Glutamatergic neuron (in vitro differentiated cells): ENCODE measurements around the gene FXYD7. TPM values are rescaled to one million over a fixed set of nuclear protein-coding genes. Genes with fewer than 3 reads are reported as not detected.

Experiments used
- DNase-seq: peaks from one replicate; pipeline ENCODE4 v3.0.0; 2022
- H3K27ac Mint-ChIP-seq: one replicate; pipeline ENCODE4 v1.8.0; 2020; ENCODE audit warnings: mild to moderate bottlenecking, mixed read lengths, inconsistent platforms; ENCODE audit not compliant: unreplicated experiment
- H3K27me3 Mint-ChIP-seq: one replicate; pipeline ENCODE4 v1.8.0; 2020; ENCODE audit warnings: mild to moderate bottlenecking, moderate library complexity, mixed read lengths, inconsistent platforms; ENCODE audit not compliant: unreplicated experiment
- H3K36me3 Mint-ChIP-seq: one replicate; pipeline ENCODE4 v1.8.0; 2020; ENCODE audit warnings: mild to moderate bottlenecking, mixed read lengths, inconsistent platforms; ENCODE audit not compliant: unreplicated experiment
- H3K4me1 Mint-ChIP-seq: one replicate; pipeline ENCODE4 v1.8.0; 2020; ENCODE audit warnings: mild to moderate bottlenecking, low read depth, mixed read lengths, inconsistent platforms; ENCODE audit not compliant: unreplicated experiment
- H3K4me3 Mint-ChIP-seq: one replicate; pipeline ENCODE4 v1.8.0; 2020; ENCODE audit warnings: mild to moderate bottlenecking, mixed read lengths, inconsistent platforms; ENCODE audit not compliant: unreplicated experiment
- H3K9me3 Mint-ChIP-seq: one replicate; pipeline ENCODE4 v1.8.0; 2020; ENCODE audit warnings: mild to moderate bottlenecking, moderate library complexity, mixed read lengths, inconsistent platforms; ENCODE audit not compliant: unreplicated experiment
- CTCF ChIP-seq: fragments of 200-600 bp; sonication (generic); IDR thresholded peaks from one replicate; pipeline ENCODE4 v1.5.0; 2021; ENCODE audit not compliant: partially characterized antibody, unreplicated experiment
- total RNA-seq: library from RNA; stranded (reverse); fragmentation: NEBNext Ultra II Directional; extraction: Animal tissue kit (Norgen Biotek cat#: 25700); gene quantifications from one replicate; pipeline ENCODE4 v1.2.1, GENCODE V29; 2021; ENCODE audit not compliant: unreplicated experiment

Gene FXYD7
- total RNA-seq, 1 donor from 2014 or later: 22.3 TPM

- DNase-seq: no peak
- H3K27ac Mint-ChIP-seq: peak within 1 kb of the TSS; percentile 62
- no peak for TF ChIP-seq CTCF
- H3K27me3 Mint-ChIP-seq: peaks cover 14% of the 10 kb centered on the region
- H3K4me3 Mint-ChIP-seq: peak within 1 kb of the TSS; percentile 57
- H3K9me3 Mint-ChIP-seq: peaks cover 10% of the 10 kb centered on the region
- peaks cover 6% of the 10 kb centered on the region for H3K36me3 Mint-ChIP-seq
- H3K4me1 Mint-ChIP-seq: peaks cover 28% of the 10 kb centered on the region
Observed at GRCh38 chr19:35138305-35138892, 4.7 kb upstream of the FXYD7 start, which contains the start of gene FXYD1. FXYD1 (plus strand) TSS chr19:35138824; CDS start chr19:35140080, 1,256 bp downstream.

- peaks cover 22% of the 10 kb centered on the region for H3K27me3 Mint-ChIP-seq
Observed at GRCh38 chr19:35140207-35140961, 2.7 kb upstream of the FXYD7 start.

DNA sequence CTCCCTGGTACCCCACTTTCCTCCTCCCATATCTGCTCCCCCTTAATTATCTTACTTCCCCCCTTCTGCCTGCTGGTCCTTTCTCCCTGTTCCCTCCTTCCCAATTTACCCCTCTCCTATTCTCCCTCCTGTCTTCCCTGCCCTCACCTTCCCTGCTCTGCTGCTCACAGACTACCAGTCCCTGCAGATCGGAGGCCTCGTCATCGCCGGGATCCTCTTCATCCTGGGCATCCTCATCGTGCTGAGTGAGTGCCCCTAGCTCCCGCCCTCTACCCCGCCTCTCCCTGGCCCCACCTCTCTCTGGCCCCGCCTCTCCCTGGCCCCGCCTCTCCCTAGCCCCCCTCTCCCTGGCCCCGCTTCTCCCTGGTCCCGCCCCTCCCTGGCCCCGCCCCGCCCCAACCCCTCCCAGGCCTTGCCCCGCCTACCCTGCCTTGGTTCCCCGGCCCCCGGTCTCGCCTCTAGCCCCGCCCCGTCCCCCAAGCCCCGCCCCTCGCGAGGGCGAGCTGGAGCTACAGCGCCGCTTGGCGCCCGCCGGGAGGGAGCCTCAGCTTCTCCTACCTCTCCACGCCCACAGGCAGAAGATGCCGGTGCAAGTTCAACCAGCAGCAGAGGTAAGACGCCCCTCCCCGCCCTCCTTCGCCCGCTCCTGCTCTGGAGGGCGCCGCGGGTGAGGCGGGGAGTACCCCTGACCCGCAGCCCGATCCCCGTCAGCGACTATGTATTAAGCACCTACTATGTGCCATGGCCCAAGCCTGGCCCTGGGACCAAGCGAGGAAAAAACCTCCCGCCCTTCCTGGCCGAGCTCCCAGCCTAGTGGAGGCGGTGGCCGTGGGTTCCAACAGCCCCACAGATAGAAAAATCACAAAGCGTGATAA, 1.9 kb upstream of the FXYD7 start:
- Mint-ChIP-seq H3K27me3 (peaks cover 19% of the 10 kb centered on the region), H3K4me1 (peaks cover 31% of the 10 kb centered on the region), H3K27ac (peak overlapping the region; percentile 5), H3K4me3 (peak overlapping the region; percentile 75), H3K9me3 (peaks cover 6% of the 10 kb centered on the region), H3K36me3 (no peaks in the 10 kb centered on the region)
- DNase-seq: peak; percentile 97
- TF ChIP-seq CTCF: no peak

More at GRCh38 chr19:35140207-35140961, 2.7 kb upstream of the FXYD7 start:
- H3K9me3 Mint-ChIP-seq: peaks cover 8% of the 10 kb centered on the region
- TF ChIP-seq CTCF: no peak
- H3K27ac Mint-ChIP-seq: peak overlapping the region; percentile 5
- H3K36me3 Mint-ChIP-seq: no peaks in the 10 kb centered on the region
- H3K4me1 Mint-ChIP-seq: peaks cover 33% of the 10 kb centered on the region
- DNase-seq: no peak
- peak overlapping the region; percentile 50 for H3K4me3 Mint-ChIP-seq

DNA sequence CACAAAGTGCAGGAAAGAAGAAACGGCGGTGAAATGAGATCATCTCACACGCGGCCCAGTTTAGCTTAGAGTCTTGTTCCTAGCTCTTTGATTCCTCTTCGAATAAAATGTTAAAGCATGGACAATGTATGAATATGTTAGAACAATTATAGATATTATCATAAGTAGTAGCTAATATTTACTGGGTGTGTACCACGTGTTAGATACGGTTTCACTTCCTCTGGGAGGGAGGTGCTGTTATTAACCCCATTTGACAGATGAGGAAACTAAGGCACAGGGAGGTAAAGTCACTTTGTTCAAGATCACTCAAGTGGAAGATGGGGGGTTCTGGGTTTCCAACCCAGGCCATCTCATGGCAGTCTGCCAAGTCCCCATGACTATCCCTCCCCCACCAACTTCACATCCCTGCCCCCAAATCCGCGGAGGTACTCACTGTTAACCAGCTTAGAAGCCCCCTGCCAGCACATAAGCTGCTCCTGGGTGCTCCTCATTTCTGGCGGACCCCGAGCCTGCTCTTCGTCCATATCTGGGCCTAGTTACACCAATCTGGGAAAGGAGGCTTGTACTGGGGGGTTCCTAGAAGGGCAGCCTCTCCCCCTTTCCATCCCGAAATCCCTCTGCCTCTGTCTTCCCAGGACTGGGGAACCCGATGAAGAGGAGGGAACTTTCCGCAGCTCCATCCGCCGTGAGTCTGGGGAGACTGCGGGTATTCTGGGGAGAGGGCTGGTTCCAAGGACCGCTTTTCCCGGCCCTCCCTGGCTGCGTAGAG, 1.0 kb upstream of the FXYD7 start:
- H3K4me1 Mint-ChIP-seq: peaks cover 31% of the 10 kb centered on the region
- peaks cover 6% of the 10 kb centered on the region for H3K9me3 Mint-ChIP-seq
- DNase-seq: no peak
- no peaks in the 10 kb centered on the region for H3K36me3 Mint-ChIP-seq
- H3K27me3 Mint-ChIP-seq: peaks cover 19% of the 10 kb centered on the region
- H3K27ac Mint-ChIP-seq: no peak overlapping the region
- TF ChIP-seq CTCF: no peak
- H3K4me3 Mint-ChIP-seq: peak overlapping the region; percentile 75
